HG03575 (cell line): ENCODE data around the gene TCHP.

ENCODE experiments used
- ATAC-seq: cut with Tn5 transposase; IDR thresholded peaks from one replicate; pipeline ENCODE4 v1.9.1; 2021; ENCODE audit not compliant: unreplicated experiment, insufficient number of reproducible peaks, low FRiP score; ENCODE audit errors: extremely low read depth

The TCHP gene

DNA sequence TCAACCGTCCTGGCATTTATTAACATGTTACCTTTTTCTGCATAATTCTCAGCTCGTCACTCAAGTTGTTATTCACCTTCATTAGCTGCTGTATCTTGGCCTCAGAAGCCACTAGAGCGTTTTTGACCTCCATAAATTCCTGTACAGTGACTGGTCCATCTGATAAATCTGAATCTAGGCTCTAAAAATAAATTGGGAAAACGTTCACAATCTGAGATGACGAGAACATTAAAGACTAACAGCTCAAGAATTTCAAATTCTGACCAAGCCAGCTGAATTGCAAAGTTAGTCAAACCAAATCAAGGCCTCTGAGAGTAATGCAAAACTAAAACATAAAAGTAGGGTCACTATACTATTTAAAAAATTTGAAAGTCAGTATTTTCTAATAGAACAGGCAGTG is 51.1 kb downstream of the TCHP start:
- ATAC-seq = no peak

DNA sequence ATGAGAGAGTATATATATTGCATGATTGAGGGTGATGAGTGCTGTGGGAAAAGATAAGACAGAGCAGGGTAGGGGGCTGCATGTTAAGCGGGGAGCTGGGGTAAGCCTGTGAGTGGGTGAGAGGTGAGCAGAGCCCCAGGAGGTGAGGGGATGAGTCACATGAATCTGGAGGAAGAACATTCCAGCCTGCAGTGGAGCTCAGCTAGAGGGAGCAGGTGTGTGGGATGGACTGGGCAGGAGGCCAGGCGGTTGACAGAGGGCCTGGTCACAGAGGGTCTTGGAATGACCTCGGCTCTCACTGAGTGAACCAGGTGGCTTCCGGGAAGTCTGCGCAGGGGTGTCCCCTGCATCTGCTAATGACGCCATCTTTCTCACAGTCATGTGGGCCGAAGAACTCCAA is 51.7 kb downstream of the TCHP start:
- ATAC-seq = no peak

DNA sequence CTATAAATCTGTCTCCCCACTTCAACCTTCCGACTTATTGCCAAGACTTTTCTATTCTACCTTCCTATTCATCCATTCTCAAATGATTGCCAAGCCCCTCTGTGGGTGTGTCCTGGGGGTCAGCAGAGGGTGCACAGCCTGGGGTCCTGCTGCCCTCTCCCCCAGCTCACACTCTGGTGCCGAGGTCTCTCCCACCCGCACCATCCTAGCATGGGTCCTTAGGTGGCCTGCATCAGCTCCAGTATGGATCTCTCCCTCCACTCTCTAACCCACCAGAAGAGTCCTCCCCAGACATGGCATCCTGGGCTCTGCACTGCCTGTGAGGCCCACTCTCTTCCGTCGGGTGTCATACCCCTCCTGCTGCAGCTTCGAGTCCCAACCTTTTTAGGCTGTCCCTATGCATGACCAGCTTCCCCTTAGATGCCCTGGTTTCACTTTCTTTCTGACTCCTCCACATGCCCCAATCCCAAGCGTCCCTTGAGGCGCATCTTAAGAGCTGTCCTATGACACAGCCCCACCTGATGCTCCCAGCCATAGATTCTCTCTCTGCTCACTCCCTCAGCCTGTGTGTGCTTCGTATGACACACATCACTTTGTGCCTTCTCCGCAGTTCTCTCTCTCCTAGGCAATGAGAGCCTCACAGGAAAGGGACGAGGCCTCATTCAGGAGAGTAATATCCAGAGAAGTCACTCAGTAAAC is 52.2 kb downstream of the TCHP start:
- ATAC-seq = no peak

DNA sequence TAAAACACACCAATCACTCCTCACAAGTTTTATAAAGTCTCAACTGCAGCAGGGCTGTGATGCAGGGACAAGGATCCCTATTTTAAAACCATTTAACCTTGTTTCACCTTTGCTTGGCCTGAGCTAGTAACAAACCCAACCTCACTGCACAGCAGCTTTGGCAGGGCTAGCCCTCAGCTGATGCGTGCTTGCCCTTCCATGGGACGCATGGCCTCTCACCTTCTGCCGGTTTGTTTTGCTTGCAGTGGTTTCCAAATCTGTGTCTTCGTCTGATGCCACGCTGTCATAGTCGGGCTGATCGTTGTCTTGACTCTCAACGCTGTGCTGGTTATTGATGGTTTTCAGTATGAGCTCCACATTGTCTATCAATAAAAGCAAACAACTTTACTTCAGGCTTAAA is 52.8 kb downstream of the TCHP start:
- ATAC-seq = no peak

DNA sequence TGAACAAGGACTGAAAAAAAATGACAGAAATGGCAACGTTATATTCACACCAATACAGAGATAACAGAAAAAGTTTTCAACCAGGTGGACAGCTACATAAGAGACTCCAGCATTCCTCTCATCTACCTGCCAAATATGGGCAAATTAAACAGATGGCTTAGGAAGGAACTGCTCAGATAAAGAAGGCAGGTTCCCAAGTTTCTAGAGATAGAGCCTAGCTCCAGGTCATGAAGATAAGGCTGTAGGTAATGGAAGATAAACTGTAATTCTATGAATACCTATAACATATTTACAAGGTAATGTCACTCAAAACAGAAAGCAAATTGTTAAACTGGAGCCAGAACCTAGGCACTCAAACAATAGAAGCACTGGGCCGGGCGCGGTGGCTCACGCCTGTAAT is 53.6 kb downstream of the TCHP start:
- no peak for ATAC-seq

DNA sequence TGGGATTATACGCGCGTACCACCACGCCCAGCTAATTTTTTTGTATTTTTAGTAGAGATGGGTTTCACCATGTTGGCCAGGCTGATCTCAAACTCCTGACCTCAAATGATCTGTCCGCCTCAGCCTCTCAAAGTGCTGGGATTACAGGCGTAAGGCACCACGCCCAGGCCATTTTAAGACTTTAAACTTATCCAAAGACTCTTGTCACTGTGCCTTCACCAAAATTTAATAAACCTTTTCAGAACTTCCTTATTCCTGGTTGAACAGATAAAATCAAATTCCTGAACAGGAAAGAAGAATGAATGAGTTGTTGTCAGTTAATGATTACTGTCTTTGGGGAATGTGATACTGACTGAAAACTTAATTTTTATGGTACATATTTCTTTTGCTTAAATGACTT is 58.3 kb downstream of the TCHP start:
- ATAC-seq = no peak

DNA sequence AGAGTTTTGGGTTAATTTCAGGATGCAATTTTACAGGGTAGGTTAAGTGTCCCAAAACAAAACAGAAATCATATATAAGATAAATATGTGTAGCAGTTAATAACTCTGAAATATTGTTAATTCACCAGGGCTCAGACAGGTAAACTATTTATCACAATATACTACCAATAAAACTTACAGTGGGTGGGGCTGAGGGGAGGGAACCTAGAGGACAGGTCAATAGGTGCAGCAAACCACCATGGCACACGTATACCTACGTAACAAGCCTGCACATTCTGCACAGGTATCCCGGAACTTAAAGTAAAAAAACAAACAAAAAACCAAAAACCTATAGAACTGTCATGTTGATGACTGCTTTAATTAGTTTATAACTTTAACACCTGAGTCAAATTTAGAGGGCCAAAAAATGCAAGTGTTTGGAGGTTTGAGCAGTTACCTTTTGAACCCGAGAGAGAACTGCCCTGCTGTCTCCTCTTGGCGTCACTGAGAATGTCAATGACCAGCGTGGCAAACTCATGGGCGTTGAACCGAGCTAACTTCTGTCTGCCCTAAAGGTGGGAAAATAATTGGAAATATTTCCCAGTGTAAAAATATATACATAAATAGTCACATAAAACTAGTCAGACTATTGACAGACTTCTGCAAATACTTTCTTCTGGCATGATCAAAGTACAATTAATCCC is 59.5 kb downstream of the TCHP start:
- no peak for ATAC-seq

DNA sequence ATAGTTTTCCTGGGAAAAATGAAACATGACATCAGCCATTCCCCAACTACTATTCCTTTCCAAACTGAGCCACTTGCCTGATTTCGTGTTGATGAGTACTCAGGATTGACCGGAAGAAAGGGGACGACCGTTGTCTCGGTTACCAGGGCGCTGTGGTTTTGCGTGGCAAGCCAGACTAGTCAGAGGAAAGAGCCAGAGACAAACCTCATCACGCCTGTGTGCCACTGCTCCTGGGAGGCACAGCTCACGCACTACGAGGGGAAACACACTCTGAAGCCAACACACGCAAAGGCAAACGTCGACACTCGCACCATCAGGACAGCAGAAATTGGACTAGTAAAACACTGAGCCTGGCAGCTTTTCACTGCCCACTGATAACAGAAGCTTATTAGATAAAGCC is 61.1 kb downstream of the TCHP start:
- no peak for ATAC-seq

DNA sequence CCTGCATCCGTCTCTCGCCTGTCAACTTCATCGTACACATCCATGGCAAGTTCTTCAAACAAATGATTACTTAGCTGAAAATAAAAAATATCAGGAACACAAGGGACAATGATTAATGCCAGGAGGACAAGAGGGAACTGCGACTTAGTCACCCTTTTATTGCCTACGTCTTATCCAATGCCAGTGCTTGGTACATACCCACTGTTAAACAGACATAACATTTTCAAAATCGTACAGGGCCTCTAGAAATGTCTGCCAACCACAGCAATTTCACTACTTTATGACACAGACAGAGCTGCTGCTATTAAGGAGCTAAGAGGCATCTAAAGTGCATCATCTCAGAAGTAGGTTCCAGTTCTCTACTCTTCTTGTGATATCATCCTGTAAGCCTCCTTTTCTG is 61.5 kb downstream of the TCHP start:
- ATAC-seq = no peak

DNA sequence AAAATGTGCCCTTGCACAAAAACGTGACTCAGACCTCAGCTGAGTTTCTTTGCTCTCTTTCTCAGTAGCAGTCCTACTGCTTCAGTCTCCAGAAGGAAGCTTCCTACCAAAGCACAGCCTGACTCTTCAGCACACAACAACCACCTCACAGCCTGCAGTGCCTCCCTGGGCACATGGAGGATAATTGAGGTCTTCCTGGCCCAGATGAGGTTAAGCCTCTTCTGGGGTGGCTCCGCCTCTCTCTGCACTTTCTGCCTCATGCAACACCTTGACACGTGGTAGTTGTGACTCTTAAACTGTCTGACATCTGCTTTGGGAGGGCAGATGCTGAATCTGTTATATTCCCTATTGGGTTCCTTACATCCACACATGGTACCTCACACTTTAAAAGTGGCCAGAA is 62.3 kb downstream of the TCHP start:
- no peak for ATAC-seq

DNA sequence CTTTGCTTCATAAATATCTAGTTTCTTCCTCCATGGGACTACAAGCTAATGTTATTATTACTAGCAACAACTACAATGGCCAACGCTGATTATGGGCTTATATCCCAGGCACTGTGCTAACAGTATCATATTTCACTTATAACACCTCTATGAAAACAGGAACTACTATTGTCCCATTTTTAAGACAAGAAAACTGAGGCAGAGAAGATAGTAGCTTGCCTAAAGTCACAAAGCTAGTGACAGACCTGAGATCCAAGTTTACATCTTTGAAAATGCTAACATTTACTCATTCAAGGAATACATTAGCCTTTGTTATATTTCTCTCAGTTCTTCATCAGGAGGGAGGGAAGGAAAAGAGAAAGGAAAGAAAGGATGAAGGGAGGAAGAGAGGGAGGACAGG is 63.3 kb downstream of the TCHP start:
- ATAC-seq = no peak

DNA sequence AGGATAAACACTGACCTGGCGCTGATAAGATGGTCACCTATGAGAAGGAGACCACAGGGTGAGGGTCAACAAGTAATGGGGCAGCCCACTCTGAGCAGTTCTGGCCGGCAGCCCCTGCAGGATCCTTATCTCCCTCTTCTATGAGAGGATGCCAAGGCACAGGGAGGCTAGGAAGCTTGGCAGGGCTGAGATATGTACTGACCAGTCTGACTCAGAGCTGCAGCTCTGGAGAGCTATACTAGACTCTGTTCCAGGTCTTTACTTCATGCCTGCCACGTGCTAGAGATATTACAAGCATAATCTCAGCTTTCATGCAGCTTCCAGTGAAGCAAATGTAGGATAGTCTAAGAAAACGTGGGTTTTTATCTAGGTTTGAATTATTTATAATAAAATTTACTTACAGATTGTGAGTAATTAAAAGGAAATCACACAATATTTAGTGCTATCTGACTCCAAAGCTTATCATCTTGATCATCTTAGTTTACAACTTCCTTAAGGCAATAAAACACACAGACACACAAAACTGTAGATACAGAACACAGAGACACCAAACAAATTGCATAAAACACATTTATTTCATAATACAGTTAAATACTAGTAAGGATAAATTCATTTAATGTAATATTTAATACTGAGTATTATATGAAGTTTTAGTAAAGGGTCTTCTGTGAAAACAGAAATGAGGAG is 63.8 kb downstream of the TCHP start:
- ATAC-seq = no peak

DNA sequence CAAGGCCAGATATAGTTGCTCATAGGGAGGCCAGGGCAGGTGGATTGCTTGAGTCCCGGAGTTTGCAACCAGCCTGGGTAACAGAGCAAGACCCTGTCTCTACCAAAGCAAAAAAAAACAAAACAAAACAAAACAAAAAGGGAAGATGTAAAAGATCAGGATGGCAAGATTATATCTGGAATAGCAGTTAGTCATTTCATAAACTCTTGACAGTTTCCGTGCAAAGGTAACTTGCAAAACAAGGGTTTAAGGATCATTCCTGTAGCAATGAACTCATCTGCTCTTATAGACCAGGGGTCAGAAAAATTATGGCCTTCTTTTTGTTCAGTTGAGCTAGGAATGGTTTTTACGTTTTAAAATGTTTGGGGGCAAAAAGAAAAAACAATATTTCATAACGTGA is 66.5 kb downstream of the TCHP start:
- ATAC-seq = no peak

DNA sequence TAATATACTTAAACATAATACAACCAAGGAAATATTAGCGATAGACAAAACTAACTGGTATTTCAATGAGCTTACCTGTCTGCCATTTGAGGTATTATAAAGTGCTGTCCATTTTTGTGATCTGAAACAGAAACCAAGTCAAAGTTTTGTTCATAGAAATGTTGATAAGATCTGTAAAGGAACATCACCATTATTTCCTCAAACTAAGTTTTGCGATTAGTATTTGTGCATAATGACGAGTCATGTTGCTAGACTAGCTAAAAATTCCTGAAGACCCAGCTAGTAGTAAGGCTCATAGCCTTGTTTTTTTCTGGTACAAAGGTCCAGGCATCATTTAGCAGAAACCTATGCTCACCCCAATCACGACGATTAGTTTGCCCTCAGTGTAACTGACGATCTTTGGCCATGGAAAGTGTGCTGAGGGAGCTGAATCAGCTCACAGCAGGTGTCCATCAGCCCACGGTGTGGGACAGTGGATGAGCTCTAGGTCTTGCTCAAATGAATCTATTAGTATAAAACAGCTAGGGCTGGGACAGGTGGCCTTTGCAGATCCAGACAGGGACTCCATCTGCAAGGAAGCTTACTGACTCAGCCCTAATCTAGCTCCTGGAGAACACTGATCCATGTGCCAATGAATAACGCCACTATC is 67.4 kb downstream of the TCHP start:
- no peak for ATAC-seq
